ENCODE measurements around the gene AACS.

- TF ChIP-seq, protein P1, sequence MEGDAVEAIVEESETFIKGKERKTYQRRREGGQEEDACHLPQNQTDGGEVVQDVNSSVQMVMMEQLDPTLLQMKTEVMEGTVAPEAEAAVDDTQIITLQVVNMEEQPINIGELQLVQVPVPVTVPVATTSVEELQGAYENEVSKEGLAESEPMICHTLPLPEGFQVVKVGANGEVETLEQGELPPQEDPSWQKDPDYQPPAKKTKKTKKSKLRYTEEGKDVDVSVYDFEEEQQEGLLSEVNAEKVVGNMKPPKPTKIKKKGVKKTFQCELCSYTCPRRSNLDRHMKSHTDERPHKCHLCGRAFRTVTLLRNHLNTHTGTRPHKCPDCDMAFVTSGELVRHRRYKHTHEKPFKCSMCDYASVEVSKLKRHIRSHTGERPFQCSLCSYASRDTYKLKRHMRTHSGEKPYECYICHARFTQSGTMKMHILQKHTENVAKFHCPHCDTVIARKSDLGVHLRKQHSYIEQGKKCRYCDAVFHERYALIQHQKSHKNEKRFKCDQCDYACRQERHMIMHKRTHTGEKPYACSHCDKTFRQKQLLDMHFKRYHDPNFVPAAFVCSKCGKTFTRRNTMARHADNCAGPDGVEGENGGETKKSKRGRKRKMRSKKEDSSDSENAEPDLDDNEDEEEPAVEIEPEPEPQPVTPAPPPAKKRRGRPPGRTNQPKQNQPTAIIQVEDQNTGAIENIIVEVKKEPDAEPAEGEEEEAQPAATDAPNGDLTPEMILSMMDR (conservative IDR thresholded peaks at IDR 0.05; ENCODE audit: low read length): no peak
- no peak for TF ChIP-seq EZH2phosphoT487 (IDR thresholded peaks at IDR 0.05; ENCODE audit: borderline replicate concordance, low read depth, low read length)
These were observed 11.4 kb upstream of the AACS start for GRCh38 chr12:125053821-125054220.
